Vagina (tissue), 2 donors: ENCODE measurements around the gene WDR5B. TPM values are rescaled to one million over a fixed set of nuclear protein-coding genes. Genes with fewer than 3 reads are reported as not detected.

Experiments
- DNase-seq, 2 donors: peaks; one replicate each; pipeline ENCODE4 v3.0.0-alpha.2; 2017; ENCODE audit errors: extremely low spot score in 2 of 2
- H3K27ac ChIP-seq: fragments of 200-600 bp; sonication (generic); one replicate; pipeline ENCODE4 v1.5.1; 2019
- H3K27me3 ChIP-seq: fragments of 200-600 bp; sonication (generic); one replicate; pipeline ENCODE4 v1.5.1; 2019
- H3K36me3 ChIP-seq, 2 donors: fragments of 200-600 bp; sonication (generic); one replicate each; pipeline ENCODE4 v1.5.1; 2017 to 2019
- H3K4me1 ChIP-seq: fragments of 200-600 bp; sonication (generic); one replicate; pipeline ENCODE4 v1.5.1; 2019
- H3K4me3 ChIP-seq, 2 donors: fragments of 200-600 bp; sonication (generic); 1 replicate in 1 of 2; 2 replicates in 1 of 2; pipeline ENCODE4 v1.5.1; 2016 to 2019
- H3K9me3 ChIP-seq: fragments of 200-600 bp; sonication (generic); one replicate; pipeline ENCODE4 v1.5.1; 2019
- CTCF ChIP-seq, 3 experiments: fragments of 450-650 bp in 2 of 3; fragments of 200-600 bp in 1 of 3; sonication (generic) in 1 of 3; IDR thresholded peaks; one replicate each; pipeline ENCODE4 v1.5.1; 2017 to 2019; ENCODE audit warnings: antibody characterized with exemption in 3 of 3, mild to moderate bottlenecking in 2 of 3, moderate library complexity in 2 of 3
- POLR2A ChIP-seq, 2 donors: fragments of 450-650 bp; IDR thresholded peaks; one replicate each; pipeline ENCODE4 v1.6.1; 2017; ENCODE audit warnings: antibody characterized with exemption in 2 of 2, mild to moderate bottlenecking in 2 of 2, moderate library complexity in 2 of 2
- POLR2AphosphoS5 ChIP-seq, 2 donors: sonication (generic); formaldehyde crosslinking; IDR thresholded peaks; one replicate each; pipeline ENCODE4 v1.9.0; 2017; ENCODE audit warnings: antibody characterized with exemption in 2 of 2, mild to moderate bottlenecking in 2 of 2, low read depth in 1 of 2; ENCODE audit not compliant: insufficient read depth in 1 of 2
- intact Hi-C: fragments of 100-400 bp; cut with DNase I; formaldehyde crosslinking; loops from one replicate; pipeline ENCODE4 v1.15.1; 2023
- total RNA-seq: library from RNA; depleted of rRNA; stranded (reverse); fragments of >200 nt; gene quantifications from one replicate; pipeline ENCODE4 v1.2.3, GENCODE V29; 2016

WDR5B gene
- total RNA-seq, 1 donor from 2014 or later: 1.5 TPM

- DNase-seq: no peak
- Histone ChIP-seq H3K4me3 (no peak overlapping the region), H3K9me3 (no peaks in the 10 kb centered on the region), H3K36me3 (no peaks in the 10 kb centered on the region), H3K27ac (no peak overlapping the region), H3K4me1 (peaks cover 9% of the 10 kb centered on the region), H3K27me3 (no peaks in the 10 kb centered on the region)
- intact Hi-C loops: loop anchor here (5.0 kb wide), 1 partner anchor 288 kb away; the partner anchor contains the start of gene PARP14
- TF ChIP-seq CTCF (IDR thresholded peaks at IDR 0.05) (no peak), POLR2AphosphoS5 (IDR thresholded peaks at IDR 0.05; ENCODE audit: insufficient read depth in 1 of 2, low read depth in 1 of 2) (no peak), POLR2A (IDR thresholded peaks at IDR 0.05) (no peak)
Measured at GRCh38 chr3:122394173-122394572, 21.7 kb downstream of the WDR5B start.

- Histone ChIP-seq H3K36me3 (no peaks in the 10 kb centered on the region), H3K27me3 (no peaks in the 10 kb centered on the region), H3K9me3 (no peaks in the 10 kb centered on the region), H3K4me3 (no peak overlapping the region), H3K4me1 (peaks cover 9% of the 10 kb centered on the region), H3K27ac (no peak overlapping the region)
- TF ChIP-seq POLR2AphosphoS5 (IDR thresholded peaks at IDR 0.05; ENCODE audit: insufficient read depth in 1 of 2, low read depth in 1 of 2): peak in 1 of 2 donors; percentile 27
- no peak for TF ChIP-seq POLR2A (IDR thresholded peaks at IDR 0.05)
- TF ChIP-seq CTCF (IDR thresholded peaks at IDR 0.05): peak in 2 of 3 experiments; percentile 58 to 69
- intact Hi-C loops: loop anchor here (5.0 kb wide), 1 partner anchor 289 kb away; the partner anchor contains the start of gene PARP14
- no peak for DNase-seq
Measured at GRCh38 chr3:122392868-122393844, 22.7 kb downstream of the WDR5B start.

GRCh38 chr3:122391681-122392446 lies 24.0 kb downstream of the WDR5B start:
- no peak for TF ChIP-seq POLR2A (IDR thresholded peaks at IDR 0.05)
- no peak for TF ChIP-seq POLR2AphosphoS5 (IDR thresholded peaks at IDR 0.05; ENCODE audit: insufficient read depth in 1 of 2, low read depth in 1 of 2)
- TF ChIP-seq CTCF (IDR thresholded peaks at IDR 0.05): no peak
- no peaks in the 10 kb centered on the region for H3K9me3 ChIP-seq
- no peak overlapping the region for H3K4me3 ChIP-seq
- DNase-seq: no peak
- peaks cover 9% of the 10 kb centered on the region for H3K4me1 ChIP-seq
- intact Hi-C loops: loop anchor here (5.0 kb wide), 1 partner anchor 290 kb away; the partner anchor contains the start of gene PARP14
- H3K27me3 ChIP-seq: no peaks in the 10 kb centered on the region
- no peak overlapping the region for H3K27ac ChIP-seq
- H3K36me3 ChIP-seq: no peaks in the 10 kb centered on the region

GRCh38 chr3:122390665-122391064 lies 25.2 kb downstream of the WDR5B start:
- H3K4me3 ChIP-seq: no peak overlapping the region

More at GRCh38 chr3:122390665-122391064, 25.2 kb downstream of the WDR5B start:
- peak overlapping the region; percentile 18 for H3K27ac ChIP-seq
- H3K4me1 ChIP-seq: peaks cover 14% of the 10 kb centered on the region
- TF ChIP-seq CTCF (IDR thresholded peaks at IDR 0.05) (no peak), POLR2A (IDR thresholded peaks at IDR 0.05) (no peak), POLR2AphosphoS5 (IDR thresholded peaks at IDR 0.05; ENCODE audit: insufficient read depth in 1 of 2, low read depth in 1 of 2) (no peak)
- no peak for DNase-seq
- no peaks in the 10 kb centered on the region for H3K27me3 ChIP-seq
- intact Hi-C loops: loop anchor here (5.0 kb wide), 1 partner anchor 292 kb away; the partner anchor contains the start of gene PARP14
- peaks cover 0 to 4% of the 10 kb centered on the region in 2 donors for H3K36me3 ChIP-seq
- no peaks in the 10 kb centered on the region for H3K9me3 ChIP-seq
